GM21526 (cell line): ENCODE data around the gene ST7.
"Not testable (repeated sequence)": the region's sequence is repeated elsewhere in the genome, so short reads cannot be mapped to it uniquely, and the experiment has no call there.

Experiments used
- ATAC-seq: cut with Tn5 transposase; IDR thresholded peaks from one replicate; pipeline ENCODE4 v1.9.1; 2021; ENCODE audit warnings: moderate library complexity; ENCODE audit not compliant: unreplicated experiment, low FRiP score

ST7 gene

GRCh38 chr7:116971153-116971552 lies 17.9 kb downstream of the ST7 start:
- not testable (repeated sequence) for ATAC-seq

GRCh38 chr7:116971869-116972268 lies 18.6 kb downstream of the ST7 start:
- ATAC-seq: no peak

GRCh38 chr7:116975024-116975423 lies 21.7 kb downstream of the ST7 start:
- ATAC-seq: not testable (repeated sequence)

- ATAC-seq: no peak
Observed at GRCh38 chr7:116977172-116977571, 23.9 kb downstream of the ST7 start.

GRCh38 chr7:116978006-116978405 lies 24.7 kb downstream of the ST7 start:
- no peak for ATAC-seq

- ATAC-seq: no peak
Observed at GRCh38 chr7:116979430-116979829, 26.1 kb downstream of the ST7 start.

GRCh38 chr7:116980354-116980753 lies 27.1 kb downstream of the ST7 start:
- no peak for ATAC-seq

GRCh38 chr7:116981939-116982338 lies 28.6 kb downstream of the ST7 start:
- no peak for ATAC-seq

- ATAC-seq: no peak
Observed at GRCh38 chr7:116984511-116984910, 31.2 kb downstream of the ST7 start.

GRCh38 chr7:116984917-116985316 lies 31.6 kb downstream of the ST7 start:
- peak; percentile 45 for ATAC-seq

GRCh38 chr7:116985575-116985974 lies 32.3 kb downstream of the ST7 start:
- no peak for ATAC-seq

- no peak for ATAC-seq
Observed at GRCh38 chr7:116986611-116987565, 33.6 kb downstream of the ST7 start.

GRCh38 chr7:116988363-116988989 lies 35.2 kb downstream of the ST7 start:
- no peak for ATAC-seq

- ATAC-seq: no peak
Observed at GRCh38 chr7:116990056-116990455, 36.8 kb downstream of the ST7 start.

GRCh38 chr7:116991233-116991632 lies 37.9 kb downstream of the ST7 start:
- ATAC-seq: no peak

- ATAC-seq: no peak
Observed at GRCh38 chr7:116994611-116995010, 41.3 kb downstream of the ST7 start.

GRCh38 chr7:116997972-116998371 lies 44.7 kb downstream of the ST7 start:
- ATAC-seq: no peak

GRCh38 chr7:116998567-116999175 lies 45.4 kb downstream of the ST7 start:
- ATAC-seq: no peak

- ATAC-seq: no peak
Observed at GRCh38 chr7:116999311-116999710, 46.0 kb downstream of the ST7 start.

GRCh38 chr7:117001283-117001682 lies 48.0 kb downstream of the ST7 start:
- no peak for ATAC-seq

- no peak for ATAC-seq
Observed at GRCh38 chr7:117004899-117005298, 51.6 kb downstream of the ST7 start.
